NCI-H1436 treated with DMSO at 0.1 percent for 48 hours (cell line): ENCODE measurements around the gene TRAM2.

ENCODE experiments used
- DNase-seq: peaks from one replicate; lab custom pipeline; 2025; lab: John Stamatoyannopoulos, UW

The TRAM2 gene, protein sequence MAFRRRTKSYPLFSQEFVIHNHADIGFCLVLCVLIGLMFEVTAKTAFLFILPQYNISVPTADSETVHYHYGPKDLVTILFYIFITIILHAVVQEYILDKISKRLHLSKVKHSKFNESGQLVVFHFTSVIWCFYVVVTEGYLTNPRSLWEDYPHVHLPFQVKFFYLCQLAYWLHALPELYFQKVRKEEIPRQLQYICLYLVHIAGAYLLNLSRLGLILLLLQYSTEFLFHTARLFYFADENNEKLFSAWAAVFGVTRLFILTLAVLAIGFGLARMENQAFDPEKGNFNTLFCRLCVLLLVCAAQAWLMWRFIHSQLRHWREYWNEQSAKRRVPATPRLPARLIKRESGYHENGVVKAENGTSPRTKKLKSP

DNA sequence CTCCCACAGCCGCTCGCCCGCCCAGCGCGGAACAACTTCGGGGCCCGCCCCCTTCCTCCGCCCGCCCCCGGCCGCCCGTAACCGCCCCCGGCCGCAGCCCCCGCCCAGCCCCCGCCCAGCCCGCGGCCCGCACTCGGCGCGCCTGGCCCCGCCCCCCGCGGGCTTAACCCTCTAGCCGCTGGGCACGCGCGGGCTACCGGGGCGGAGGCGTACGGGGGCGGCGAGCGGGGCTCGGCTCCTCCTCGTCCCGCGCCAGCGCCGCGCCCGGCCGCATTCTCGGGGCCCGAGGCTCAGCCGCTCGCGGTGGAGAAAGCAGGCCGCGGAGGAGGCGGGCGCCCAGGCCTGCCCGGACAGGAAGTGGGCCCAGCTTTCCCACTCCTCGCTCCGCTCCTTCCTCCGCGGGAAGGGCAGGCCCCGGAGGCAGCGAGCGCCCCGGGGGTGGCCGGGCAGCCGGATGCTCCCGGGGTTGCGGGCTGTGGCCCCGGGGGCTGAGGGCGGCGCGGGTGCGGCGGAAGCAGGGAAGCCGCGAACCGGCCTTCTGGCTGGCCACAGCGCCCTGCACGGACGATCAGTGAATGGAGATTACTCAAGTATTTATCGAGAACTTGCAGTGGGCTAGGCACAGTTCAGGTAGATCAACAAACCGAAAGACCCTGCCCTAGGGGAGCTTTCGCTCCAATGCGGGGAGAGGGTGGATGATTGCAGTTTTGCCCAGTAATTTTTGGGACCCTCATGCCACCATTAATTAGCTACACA is at the start of gene TRAM2:
TSS of gene TRAM2 (minus strand) at position 39 of the 756 bp plus-strand sequence. CDS start 145 bp downstream, outside the sequence.
- DNase-seq, result no peak

DNA sequence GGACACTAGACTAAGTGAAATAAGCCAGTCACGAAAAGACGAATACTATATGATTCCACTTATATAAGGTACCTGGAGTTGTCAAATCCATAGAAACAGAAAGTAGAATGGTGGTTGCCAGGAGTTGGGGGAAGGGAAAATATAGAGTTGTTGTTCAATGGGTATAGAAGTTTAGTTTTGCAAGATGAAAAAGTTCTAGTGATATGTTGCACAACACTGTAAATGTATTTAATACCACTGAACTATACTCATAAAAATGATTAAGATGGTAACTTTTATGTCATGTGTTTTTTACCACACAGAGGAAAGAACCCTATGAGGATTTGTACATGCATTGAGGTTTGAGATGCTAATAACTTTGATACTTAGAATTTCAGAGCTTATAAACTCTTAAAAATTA is 46.0 kb upstream of the TRAM2 start:
- no peak for DNase-seq

DNA sequence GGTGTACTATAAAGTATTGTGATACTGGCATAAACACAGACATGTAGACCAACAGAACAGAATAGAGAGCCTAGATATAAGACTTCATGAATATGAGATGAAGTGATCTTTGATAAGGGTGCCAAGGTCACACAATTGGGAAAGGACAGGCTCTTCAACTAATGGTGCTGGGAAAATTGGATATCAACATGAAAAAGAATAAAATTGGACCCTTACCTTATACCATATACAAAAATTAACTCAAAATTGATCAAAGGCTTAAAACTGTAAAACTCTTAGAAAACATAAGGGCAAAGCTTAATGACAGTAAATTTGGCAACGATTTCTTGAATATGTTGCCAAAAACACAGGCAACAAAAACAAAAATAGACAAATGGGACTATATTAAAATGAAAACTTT is 44.8 kb upstream of the TRAM2 start:
- no peak for DNase-seq

DNA sequence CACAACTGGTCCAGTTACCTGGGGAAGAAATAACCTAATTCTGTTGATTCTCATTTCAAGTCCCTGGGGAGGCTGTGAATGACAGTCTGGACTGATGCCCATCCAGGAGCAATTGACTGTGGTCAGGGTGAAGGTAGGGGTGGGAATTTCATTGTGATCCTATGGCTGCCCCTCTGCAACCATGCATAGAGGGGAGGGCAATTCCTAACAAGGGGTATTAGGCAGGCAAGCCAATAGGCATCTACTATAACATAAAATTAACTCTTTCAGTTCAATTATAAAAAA is 44.0 kb upstream of the TRAM2 start:
- no peak for DNase-seq

DNA sequence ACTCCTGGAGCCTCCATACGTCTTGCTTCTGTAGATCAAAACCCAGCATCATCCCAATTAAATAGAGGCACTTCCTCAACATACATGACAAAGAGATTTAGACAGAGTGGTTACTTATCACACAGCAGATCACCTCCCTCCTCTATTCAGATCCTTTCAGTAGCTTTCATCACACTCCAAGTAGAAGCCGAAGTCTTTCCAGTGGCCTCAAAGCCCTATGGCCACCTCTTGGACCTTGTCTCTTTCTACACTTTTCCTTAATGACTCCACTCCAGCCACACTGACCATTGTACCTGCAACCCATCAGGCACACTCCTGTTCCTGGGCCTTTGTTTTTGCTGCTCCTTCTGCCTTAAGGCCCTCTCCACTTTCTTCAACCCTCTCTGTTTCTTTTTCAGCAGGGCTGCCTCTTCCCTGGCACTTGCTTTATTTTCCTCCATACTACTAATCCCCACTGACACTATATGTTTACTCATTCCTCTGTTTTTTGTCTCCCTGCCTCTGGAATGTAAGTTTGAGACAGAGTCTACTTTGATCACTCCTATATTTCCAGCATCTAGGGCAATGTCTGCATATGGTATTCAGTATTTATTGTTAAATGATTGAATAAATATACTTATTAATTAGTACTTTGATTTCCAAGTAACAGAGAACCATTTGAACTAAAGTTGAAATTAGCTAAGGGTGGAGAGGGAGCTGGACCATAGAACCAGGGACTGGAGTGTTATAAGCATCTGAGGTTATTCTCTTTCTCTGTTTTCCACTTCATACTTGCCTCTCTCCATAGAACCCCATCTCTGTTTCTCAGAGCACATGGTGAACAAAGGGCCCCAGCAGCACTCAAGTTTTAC is 43.4 kb upstream of the TRAM2 start:
- DNase-seq, result no peak

DNA sequence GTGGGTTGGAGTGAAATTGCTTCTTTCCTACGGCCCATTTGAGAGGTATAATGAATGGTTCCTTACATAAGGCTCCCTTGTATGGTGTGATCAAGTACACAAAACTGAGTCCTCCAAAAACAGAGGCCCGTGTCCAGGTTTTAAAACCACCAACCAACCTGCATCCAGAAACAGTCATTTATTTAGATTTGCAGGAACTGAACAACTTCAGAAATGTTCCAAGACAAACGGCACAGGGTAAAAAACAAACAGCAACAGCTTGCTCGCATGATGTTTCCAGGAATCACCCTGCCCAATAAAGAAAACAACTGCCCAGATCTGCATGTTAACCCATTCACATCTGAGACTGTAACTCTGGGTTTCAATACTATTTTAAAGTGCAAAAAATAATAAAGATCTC is 40.2 kb upstream of the TRAM2 start:
- no peak for DNase-seq

DNA sequence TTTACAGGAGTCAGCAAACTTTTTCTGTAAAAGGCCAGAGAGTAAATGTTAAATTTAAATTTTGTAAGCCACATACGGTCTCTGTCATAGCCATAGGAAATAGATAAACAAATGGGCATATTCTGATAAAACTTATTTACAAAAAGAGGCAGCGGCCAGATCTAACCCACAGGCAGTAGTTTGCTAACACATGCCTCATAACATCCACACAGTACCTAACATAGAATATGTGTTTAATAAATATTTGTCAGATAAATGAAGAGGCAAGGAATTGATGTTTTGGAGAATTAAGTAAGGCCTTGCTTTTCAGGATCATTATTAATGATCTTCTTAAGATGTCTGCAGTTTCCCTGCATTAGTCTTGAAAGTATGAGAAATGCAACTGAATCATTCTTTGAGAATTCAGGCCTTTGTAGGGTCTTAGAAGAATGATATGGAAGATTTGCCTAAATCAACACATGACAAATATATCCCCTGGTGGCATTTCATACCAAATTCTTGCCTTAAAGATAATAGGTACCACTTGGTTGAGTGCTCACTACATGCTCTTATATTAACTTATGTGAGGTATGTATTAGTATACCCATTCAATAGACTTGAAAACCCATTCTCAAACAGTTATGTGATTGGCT is 39.3 kb upstream of the TRAM2 start:
- no peak for DNase-seq

DNA sequence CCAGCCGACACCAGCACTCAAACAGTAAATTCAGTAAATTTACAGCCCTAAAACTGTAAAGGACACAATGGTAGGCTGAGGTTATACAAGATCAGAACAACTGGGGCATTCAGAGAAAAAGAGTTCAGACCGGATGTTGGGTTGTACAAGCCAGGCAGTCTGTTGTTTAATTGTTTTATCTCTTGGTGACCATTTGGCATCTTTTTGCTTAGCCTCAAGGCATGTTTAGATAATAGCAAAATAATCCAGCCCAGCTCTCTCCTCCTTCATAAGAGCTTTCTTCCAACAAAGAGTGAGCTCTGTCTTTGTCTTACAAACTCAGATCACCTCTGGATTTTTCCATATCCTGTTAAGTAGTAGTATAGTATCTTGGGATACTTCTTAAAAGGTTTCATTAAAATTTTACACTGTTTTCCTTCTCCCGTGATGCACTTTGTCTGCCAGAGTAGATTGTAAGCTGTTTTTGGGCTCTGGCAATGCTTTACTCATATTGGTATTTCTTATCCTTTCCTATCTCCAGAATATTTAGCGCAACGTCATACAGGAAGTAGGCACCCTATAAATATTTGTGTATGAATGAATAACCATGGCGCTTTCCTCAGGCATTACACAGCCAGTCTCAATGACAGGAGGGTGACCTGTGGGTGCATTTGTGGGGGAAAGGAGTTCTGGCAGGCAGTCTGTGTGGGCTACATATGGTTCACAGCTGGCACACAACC is 35.6 kb upstream of the TRAM2 start:
- no peak for DNase-seq

DNA sequence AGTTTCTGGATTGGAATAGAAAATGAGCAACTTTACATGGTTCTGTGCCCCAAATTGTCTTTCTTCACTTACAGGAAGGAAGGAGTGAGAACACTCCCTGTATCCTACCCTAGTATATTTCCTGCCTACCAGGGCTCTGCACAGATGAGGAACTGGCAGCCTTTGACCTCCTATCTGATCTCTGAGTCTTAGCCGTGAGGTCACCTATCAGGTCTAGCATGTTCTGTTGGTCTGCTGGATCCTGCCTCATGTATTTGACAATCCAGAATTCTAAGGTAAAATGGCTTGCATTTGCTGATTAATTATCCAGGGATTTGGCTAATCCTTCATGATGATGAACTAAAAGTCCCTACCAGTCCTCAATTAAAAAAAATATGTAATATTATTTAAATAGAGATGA is 35.0 kb upstream of the TRAM2 start:
- no peak for DNase-seq

DNA sequence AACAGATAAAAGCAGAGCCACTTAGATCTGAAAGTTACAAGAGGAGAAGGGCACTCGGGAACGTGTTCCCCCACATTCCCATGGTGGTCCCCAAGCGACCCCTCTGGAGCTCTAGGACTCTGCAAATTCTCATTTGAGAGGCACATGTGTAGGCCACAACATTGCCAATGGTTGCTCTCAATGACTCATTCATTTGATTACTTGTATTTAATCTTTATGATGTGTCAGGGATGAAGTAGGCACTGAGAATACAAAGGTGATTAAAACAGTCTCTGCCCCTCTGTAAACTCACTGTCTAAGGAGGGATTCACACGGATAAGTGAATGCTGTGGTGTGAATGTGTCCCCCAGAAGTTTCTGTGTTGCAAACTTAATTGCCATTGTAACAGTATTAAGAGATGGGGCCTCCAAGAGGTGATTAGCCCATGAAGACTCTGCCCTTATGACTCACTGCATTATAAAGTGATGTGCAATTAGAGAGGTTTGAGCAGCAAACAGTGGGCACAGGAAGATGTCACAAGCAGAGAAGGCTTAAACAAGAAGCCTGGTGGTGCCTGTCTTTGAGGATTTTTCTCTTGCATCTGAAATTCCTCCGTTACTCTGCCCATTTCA is 34.0 kb upstream of the TRAM2 start:
- no peak for DNase-seq

DNA sequence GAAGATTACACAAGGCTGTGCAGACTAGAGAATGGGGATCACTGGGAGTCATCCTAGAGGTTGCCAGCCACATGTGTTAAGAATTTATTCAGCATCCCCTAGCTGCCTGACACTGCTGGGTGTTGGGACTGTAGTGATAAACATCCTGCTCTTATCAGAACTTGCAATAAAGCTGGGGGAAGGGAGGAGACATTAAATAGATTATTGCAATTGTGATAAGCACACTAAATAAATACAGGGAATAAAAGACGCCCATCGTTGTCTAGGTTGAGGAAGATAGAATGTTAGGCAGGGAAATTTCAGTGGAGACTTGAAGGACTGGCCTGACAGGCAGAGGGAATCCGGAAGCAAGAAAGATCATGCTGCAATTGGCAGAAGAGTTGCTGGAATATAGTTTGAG is 33.2 kb upstream of the TRAM2 start:
- no peak for DNase-seq

DNA sequence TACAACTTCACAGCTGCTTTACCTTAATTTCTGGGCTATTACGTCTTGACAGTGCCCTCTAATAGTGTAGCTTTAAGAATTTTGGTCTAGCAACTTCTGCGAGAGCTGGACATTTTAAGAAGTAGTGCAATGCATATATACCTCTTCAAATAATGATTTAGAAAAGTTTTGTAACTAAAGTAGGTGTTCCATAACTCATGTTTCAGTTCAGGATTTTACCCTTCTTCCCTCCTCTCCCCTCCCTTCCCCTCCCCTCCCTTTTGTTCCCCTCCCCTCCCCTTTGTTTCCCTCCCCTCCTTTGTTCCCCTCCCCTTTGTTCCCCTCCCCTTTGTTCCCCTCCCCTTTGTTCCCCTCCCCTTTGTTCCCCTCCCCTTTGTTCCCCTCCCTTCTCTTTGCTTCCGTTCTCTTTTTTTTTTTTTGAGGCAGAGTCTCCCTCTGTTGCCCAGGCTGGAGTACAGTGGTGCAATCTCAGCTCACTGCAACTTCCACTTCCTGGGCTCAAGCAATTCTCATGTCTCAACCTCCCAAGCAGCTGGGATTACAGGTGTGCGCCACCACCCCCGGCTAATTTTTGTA is 28.8 kb upstream of the TRAM2 start:
- DNase-seq, result no peak

DNA sequence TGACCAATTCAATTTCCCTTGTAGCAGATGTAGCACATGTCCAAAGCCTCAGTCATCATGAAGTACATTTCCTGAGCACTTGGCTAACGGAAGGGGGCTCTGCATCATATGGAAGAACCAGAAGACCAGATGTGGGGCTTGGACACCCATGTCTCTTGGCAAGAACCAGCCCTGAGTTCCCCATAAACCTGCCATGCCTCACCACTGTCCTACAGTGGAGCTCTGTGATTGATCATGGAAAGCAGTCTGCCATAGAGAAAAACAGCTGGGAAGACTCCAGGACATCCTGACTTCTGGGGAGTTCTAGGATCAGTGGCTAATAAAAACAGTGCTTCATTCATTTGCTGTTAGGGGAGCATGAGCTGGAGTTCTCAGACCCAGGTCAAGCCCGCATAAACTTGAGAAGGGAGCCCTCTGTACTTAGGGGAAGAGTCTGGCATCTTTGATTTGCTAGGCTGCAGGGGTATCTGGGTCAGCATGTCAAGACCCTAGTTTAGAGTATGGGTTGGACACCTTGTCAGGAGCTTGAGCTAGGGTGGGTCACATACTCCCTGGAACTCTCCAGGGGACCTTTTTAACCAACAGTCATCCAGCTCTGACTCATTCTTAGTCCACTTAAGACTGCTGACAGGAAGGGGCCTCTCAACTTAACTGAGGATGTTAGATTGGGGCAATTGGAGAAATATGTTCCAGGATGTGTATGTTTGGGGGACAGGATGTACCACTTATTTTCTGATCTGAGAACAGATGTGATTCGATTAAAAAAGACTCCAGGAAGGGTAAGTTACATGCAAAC is 26.3 kb upstream of the TRAM2 start:
- DNase-seq, result no peak

DNA sequence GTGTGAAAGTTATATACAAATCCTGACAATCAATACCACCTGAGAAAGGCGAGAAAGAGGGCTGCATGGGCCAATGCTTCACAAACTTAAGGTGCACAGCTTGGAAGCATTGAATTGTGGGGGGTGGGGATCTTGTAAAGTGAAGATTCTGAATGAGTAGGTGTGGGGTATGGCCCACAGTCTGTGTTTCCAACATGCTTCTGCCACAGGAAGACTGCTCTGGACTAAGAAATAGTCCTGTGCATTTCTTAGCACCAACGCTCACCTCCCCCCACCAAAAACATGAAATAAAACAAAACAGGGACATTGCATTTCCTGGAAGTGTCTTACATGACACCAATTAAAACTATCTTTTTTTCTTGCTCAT is 21.9 kb upstream of the TRAM2 start:
- DNase-seq, result no peak

DNA sequence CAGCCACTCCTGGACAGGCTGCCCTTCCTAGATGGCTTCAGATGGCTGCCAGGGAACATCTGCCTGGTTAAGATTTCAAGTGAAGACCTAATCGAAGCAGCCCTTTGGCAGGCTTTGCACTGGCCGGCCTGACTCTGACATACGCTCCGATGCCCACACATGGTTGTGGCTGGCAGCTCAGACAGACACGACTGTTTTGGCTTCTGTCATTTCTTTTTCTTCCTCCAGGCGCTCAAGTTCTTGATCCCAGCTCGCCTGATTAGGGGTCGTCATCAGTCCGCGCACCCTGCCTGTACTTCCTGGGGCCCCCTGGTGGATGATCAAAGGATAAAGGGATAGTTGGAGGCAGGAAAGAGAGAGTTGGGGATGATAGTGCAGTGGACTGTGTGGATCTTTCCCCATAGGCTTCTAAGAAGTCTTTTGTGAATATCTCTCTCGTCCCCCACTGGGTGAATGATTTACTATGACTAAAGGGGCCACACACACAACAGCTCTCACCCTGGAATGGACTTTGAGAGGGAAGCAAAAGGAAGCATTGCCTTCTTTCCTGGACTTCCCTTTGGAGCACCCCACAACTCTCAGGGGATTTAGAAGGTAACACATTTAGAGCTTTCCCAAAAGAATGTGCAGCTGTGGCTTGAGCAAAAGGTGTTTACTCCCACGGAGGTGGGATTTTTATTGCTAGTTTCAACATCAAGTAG is 21.4 kb upstream of the TRAM2 start:
- DNase-seq, result no peak

DNA sequence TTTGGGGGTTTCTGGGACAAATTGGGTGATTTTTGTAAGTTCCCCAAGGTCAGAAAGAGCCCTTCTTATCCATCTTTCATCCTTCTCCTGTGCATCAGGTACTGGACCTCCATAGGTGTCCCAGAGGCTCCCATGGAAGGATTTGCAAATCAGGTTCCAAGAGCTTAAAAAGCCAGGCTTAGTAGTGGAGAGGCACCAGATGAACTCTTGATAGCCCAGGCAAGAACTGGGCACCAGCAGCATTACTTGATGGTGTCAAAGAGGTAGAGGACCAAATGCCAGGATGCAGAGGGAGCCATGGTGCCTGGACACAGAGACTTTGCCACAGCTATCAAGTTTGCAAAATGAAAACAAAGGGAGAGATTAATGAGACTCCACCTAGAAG is 20.9 kb upstream of the TRAM2 start:
- DNase-seq, result no peak

DNA sequence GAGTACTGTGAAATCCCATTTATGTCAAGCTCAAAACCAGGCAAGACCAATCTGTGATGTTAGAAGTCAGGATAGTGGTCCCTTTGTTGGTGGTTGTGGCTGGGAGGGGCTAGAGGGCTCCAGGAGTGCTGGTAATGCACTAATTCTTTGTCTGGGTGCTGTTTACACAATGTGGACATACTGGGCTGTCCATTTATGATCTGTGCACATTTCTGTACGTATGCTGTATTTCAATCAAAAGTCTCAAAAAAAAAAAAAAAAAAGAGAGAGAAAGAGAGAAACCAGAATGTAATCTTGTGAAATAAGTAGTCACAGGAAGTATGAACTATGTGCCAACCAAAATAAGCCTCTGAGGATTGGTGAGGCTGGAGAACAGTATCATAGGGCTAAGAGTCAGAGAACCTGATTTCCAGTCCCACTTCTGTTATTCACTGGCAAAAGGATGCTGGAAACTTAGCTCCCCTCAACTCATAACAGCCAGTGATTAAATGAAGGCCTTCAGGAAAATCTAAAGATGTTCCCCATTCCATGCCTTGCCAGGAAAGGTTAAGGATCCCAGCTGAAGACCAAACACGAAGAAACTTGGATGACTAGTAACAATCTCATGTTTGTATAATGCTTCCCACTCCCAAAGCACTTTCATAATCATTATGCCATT is 19.6 kb upstream of the TRAM2 start:
- no peak for DNase-seq

DNA sequence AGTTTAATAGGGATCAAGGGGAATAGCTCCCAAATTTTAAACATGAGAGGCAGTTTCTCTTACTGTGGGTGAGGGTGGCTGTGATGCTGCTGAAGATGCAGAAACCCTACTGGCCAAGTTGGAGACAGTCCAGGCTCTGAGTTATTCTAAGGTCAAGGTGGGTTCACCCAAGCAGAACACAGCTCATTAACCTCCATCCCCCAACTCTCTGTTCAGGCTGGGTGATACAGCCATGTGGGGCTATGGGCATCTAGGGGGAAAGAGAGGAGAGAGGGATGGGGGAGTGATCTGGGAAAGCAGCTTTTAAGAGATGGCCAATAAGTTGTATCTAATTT is 18.9 kb upstream of the TRAM2 start:
- DNase-seq, result no peak
